Right cardiac atrium (tissue), 5 donors: ENCODE results near the gene C1orf159. TPM values are rescaled to one million over a fixed set of nuclear protein-coding genes. Genes with fewer than 3 reads are reported as not detected.
A peak's percentile ranks its signal among the peaks of the same experiment; 100 is the strongest.
"Not testable (repeated sequence)": the region's sequence is repeated elsewhere in the genome, so short reads cannot be mapped to it uniquely, and the experiment has no call there.

Experiments
- ATAC-seq, 2 donors: fragments of 200-7000 bp; cut with Tn5 transposase; one replicate each; pipeline versions ENCODE4 v1.8.0 to v1.9.1; 2020; ENCODE audit warnings: moderate library complexity in 2 of 2, mild to moderate bottlenecking in 1 of 2
- DNase-seq, 3 donors: peaks; one replicate each; pipeline ENCODE4 v3.0.0-alpha.2; 2020
- H3K27ac ChIP-seq: one replicate; pipeline ENCODE4 v1.5.1; 2013; ENCODE audit warnings: mild to moderate bottlenecking, low read length, control low read depth, moderate library complexity
- H3K27me3 ChIP-seq: one replicate; pipeline ENCODE4 v1.6.1; 2013; ENCODE audit not compliant: control insufficient read depth, insufficient read depth
- H3K4me1 ChIP-seq: one replicate; pipeline ENCODE4 v1.6.1; 2013; ENCODE audit warnings: low read length; ENCODE audit not compliant: control insufficient read depth, insufficient read depth
- H3K4me3 ChIP-seq: one replicate; pipeline ENCODE4 v1.5.1; 2013; ENCODE audit warnings: low read length, control low read depth
- H3K9me3 ChIP-seq: one replicate; pipeline ENCODE4 v1.6.1; 2013; ENCODE audit warnings: low read length; ENCODE audit not compliant: control insufficient read depth
- WGBS: extraction: QIAGEN DNeasy Blood & Tissue Kit; methylation state at CpG from one replicate; pipeline ENCODE4 v1.1.7; 2013; 5-methylcytosine and 5-hydroxymethylcytosine counted together
- intact Hi-C, 4 donors: fragments of 100-400 bp; cut with DNase I; formaldehyde crosslinking; loops; one replicate each; pipeline versions ENCODE4 v1.11.0 to v1.14.0; 2022 to 2023
- polyA plus RNA-seq: library from polyadenylated mRNA; stranded (reverse); fragments of 200-250 nt; gene quantifications from one replicate; pipeline ENCODE4 v1.2.3, GENCODE V29; 2013
- total RNA-seq, 4 donors: library from RNA; stranded (reverse); fragmentation: NEBNext Ultra II Directional; extraction: Animal tissue kit (Norgen Biotek cat#: 25700); gene quantifications; one replicate each; pipeline ENCODE4 v1.2.1, GENCODE V29; 2021
- donor health status: healthy with polysubstance abuse.
- donor health status: DM: no; HTN: yes; CAD: no.
- donor health status: DM: no; HTN: no; CAD: no.
- donor health status: DM: no; HTN: yes; CAD: no; lungs with severe emphysema.
- donor health status: DM: yes; HTN: yes; CAD: no.

C1orf159 gene
- total and polyA plus RNA-seq, 5 donors = 4.9 to 6.8 (median 5.5) TPM

GRCh38 chr1:1100296-1100695 is 15.6 kb downstream of the C1orf159 start:
- intact Hi-C loops = no loop called here
- Histone ChIP-seq H3K27me3 (no peaks in the 10 kb centered on the region), H3K9me3 (no peaks in the 10 kb centered on the region), H3K4me1 (no peaks in the 10 kb centered on the region), H3K27ac (no peak overlapping the region), H3K4me3 (no peak overlapping the region)
- 96% methylated on average over 11 of the region's 11 CpGs for WGBS
- ATAC-seq (no peak), DNase-seq (peak in 2 of 3 donors; percentile 8 to 16)

GRCh38 chr1:1099506-1100183 is 16.2 kb downstream of the C1orf159 start:
- Histone ChIP-seq H3K4me1 (no peaks in the 10 kb centered on the region), H3K9me3 (no peaks in the 10 kb centered on the region), H3K4me3 (no peak overlapping the region), H3K27ac (no peak overlapping the region), H3K27me3 (no peaks in the 10 kb centered on the region)
- intact Hi-C loops = no loop called here
- ATAC-seq (no peak), DNase-seq (no peak)
- 88% methylated on average over 4 of the region's 4 CpGs for WGBS

- intact Hi-C loops = no loop called here
- no peak overlapping the region for H3K27ac ChIP-seq
- peak in 1 of 3 donors; percentile 9 for DNase-seq
- WGBS = 94% methylated on average over 18 of the region's 18 CpGs
- ATAC-seq = no peak
- H3K27me3 ChIP-seq = no peaks in the 10 kb centered on the region
- no peak overlapping the region for H3K4me3 ChIP-seq
- no peaks in the 10 kb centered on the region for H3K4me1 ChIP-seq
- no peaks in the 10 kb centered on the region for H3K9me3 ChIP-seq
These were observed 17.0 kb downstream of the C1orf159 start for GRCh38 chr1:1098681-1099421.

- ATAC-seq, H3K27me3 ChIP-seq, H3K9me3 ChIP-seq, H3K4me3 ChIP-seq, intact Hi-C loops, DNase-seq, H3K27ac ChIP-seq, H3K4me1 ChIP-seq: not testable (repeated sequence)
- WGBS = 96% methylated on average over 5 of the region's 5 CpGs
These were observed 19.8 kb downstream of the C1orf159 start for GRCh38 chr1:1096136-1096535.

- WGBS = 94% methylated on average over 7 of the region's 7 CpGs
- DNase-seq = peak in 1 of 3 donors; percentile 6
- intact Hi-C loops = no loop called here
These were observed 20.9 kb downstream of the C1orf159 start for GRCh38 chr1:1094981-1095380.

GRCh38 chr1:1093610-1093943 is 22.3 kb downstream of the C1orf159 start:
- intact Hi-C loops = no loop called here
- Histone ChIP-seq H3K27me3 (no peaks in the 10 kb centered on the region), H3K4me3 (no peak overlapping the region), H3K4me1 (no peaks in the 10 kb centered on the region), H3K27ac (no peak overlapping the region), H3K9me3 (no peaks in the 10 kb centered on the region)
- ATAC-seq (no peak), DNase-seq (peak in 1 of 3 donors; percentile 35)
- WGBS = 89% methylated on average over 10 of the region's 10 CpGs

More at GRCh38 chr1:1094981-1095380, 20.9 kb downstream of the C1orf159 start:
- Histone ChIP-seq H3K9me3 (no peaks in the 10 kb centered on the region), H3K4me1 (no peaks in the 10 kb centered on the region), H3K27me3 (no peaks in the 10 kb centered on the region), H3K27ac (no peak overlapping the region), H3K4me3 (no peak overlapping the region)
- no peak for ATAC-seq

- 87% methylated on average over 14 of the region's 14 CpGs for WGBS
- no peaks in the 10 kb centered on the region for H3K4me1 ChIP-seq
- no peak overlapping the region for H3K4me3 ChIP-seq
- no peaks in the 10 kb centered on the region for H3K27me3 ChIP-seq
- H3K9me3 ChIP-seq = no peaks in the 10 kb centered on the region
- ATAC-seq (no peak), DNase-seq (no peak)
- no peak overlapping the region for H3K27ac ChIP-seq
- intact Hi-C loops = no loop called here
These were observed 22.8 kb downstream of the C1orf159 start for GRCh38 chr1:1092894-1093609.

- DNase-seq (peak in 1 of 3 donors; percentile 67), ATAC-seq (peak in 1 of 2 donors; percentile 5)
- no peaks in the 10 kb centered on the region for H3K27me3 ChIP-seq
- no peak overlapping the region for H3K4me3 ChIP-seq
- H3K9me3 ChIP-seq = no peaks in the 10 kb centered on the region
- intact Hi-C loops = no loop called here
- 95% methylated on average over 28 of the region's 28 CpGs for WGBS
- H3K4me1 ChIP-seq = no peaks in the 10 kb centered on the region
- H3K27ac ChIP-seq = no peak overlapping the region
These were observed 23.6 kb downstream of the C1orf159 start for GRCh38 chr1:1092149-1092855.

- DNase-seq = peak; percentile 21 to 48 (median 48)
- no peak overlapping the region for H3K4me3 ChIP-seq
- ATAC-seq = no peak
- no peaks in the 10 kb centered on the region for H3K27me3 ChIP-seq
- H3K27ac ChIP-seq = no peak overlapping the region
- intact Hi-C loops = no loop called here
- 97% methylated on average over 28 of the region's 28 CpGs for WGBS
- no peaks in the 10 kb centered on the region for H3K4me1 ChIP-seq
- no peaks in the 10 kb centered on the region for H3K9me3 ChIP-seq
These were observed 24.3 kb downstream of the C1orf159 start for GRCh38 chr1:1091344-1092148.
